Glutamatergic neuron (in vitro differentiated cells): Measurements from ENCODE around the gene CAMTA1. TPM values are rescaled to one million over a fixed set of nuclear protein-coding genes. Genes with fewer than 3 reads are reported as not detected.

Experiments
- DNase-seq: peaks from one replicate; pipeline ENCODE4 v3.0.0; 2022
- H3K27ac Mint-ChIP-seq: one replicate; pipeline ENCODE4 v1.8.0; 2020; ENCODE audit warnings: mild to moderate bottlenecking, mixed read lengths, inconsistent platforms; ENCODE audit not compliant: unreplicated experiment
- H3K27me3 Mint-ChIP-seq: one replicate; pipeline ENCODE4 v1.8.0; 2020; ENCODE audit warnings: mild to moderate bottlenecking, moderate library complexity, mixed read lengths, inconsistent platforms; ENCODE audit not compliant: unreplicated experiment
- H3K36me3 Mint-ChIP-seq: one replicate; pipeline ENCODE4 v1.8.0; 2020; ENCODE audit warnings: mild to moderate bottlenecking, mixed read lengths, inconsistent platforms; ENCODE audit not compliant: unreplicated experiment
- H3K4me1 Mint-ChIP-seq: one replicate; pipeline ENCODE4 v1.8.0; 2020; ENCODE audit warnings: mild to moderate bottlenecking, low read depth, mixed read lengths, inconsistent platforms; ENCODE audit not compliant: unreplicated experiment
- H3K4me3 Mint-ChIP-seq: one replicate; pipeline ENCODE4 v1.8.0; 2020; ENCODE audit warnings: mild to moderate bottlenecking, mixed read lengths, inconsistent platforms; ENCODE audit not compliant: unreplicated experiment
- H3K9me3 Mint-ChIP-seq: one replicate; pipeline ENCODE4 v1.8.0; 2020; ENCODE audit warnings: mild to moderate bottlenecking, moderate library complexity, mixed read lengths, inconsistent platforms; ENCODE audit not compliant: unreplicated experiment
- total RNA-seq: library from RNA; stranded (reverse); fragmentation: NEBNext Ultra II Directional; extraction: Animal tissue kit (Norgen Biotek cat#: 25700); gene quantifications from one replicate; pipeline ENCODE4 v1.2.1, GENCODE V29; 2021; ENCODE audit not compliant: unreplicated experiment
- TF ChIP-seq, protein P1 (sequence below): fragments of 200-600 bp; sonication (generic); IDR thresholded peaks from one replicate; pipeline ENCODE4 v1.5.0; 2021; ENCODE audit not compliant: partially characterized antibody, unreplicated experiment

The CAMTA1 gene
- total RNA-seq, 1 donor from 2014 or later = 77.2 TPM

DNA sequence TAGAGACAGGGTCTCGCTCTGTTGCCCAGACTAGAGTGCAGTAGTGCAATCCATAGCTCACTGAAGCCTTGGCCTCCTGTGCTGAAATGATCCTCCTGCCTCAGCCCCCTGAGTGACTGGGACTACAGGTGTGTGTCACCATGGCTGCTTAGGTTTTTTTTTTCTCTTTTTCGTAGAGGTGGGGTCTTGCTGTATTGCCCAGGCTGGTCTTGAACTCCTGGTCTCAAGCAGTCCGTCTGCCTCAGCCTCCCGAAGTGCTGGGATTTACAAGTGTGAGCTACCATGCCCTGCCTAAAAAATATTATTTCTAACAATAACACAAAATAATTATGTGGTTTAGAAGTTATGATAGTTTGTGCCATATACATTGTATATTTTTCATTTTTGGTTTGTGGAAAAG, 9.9 kb downstream of the CAMTA1 start:
- Mint-ChIP-seq H3K4me1 (peaks cover 6% of the 10 kb centered on the region), H3K9me3 (no peaks in the 10 kb centered on the region), H3K27me3 (no peaks in the 10 kb centered on the region), H3K4me3 (no peak overlapping the region), H3K27ac (no peak overlapping the region), H3K36me3 (no peaks in the 10 kb centered on the region)
- TF ChIP-seq, protein P1, sequence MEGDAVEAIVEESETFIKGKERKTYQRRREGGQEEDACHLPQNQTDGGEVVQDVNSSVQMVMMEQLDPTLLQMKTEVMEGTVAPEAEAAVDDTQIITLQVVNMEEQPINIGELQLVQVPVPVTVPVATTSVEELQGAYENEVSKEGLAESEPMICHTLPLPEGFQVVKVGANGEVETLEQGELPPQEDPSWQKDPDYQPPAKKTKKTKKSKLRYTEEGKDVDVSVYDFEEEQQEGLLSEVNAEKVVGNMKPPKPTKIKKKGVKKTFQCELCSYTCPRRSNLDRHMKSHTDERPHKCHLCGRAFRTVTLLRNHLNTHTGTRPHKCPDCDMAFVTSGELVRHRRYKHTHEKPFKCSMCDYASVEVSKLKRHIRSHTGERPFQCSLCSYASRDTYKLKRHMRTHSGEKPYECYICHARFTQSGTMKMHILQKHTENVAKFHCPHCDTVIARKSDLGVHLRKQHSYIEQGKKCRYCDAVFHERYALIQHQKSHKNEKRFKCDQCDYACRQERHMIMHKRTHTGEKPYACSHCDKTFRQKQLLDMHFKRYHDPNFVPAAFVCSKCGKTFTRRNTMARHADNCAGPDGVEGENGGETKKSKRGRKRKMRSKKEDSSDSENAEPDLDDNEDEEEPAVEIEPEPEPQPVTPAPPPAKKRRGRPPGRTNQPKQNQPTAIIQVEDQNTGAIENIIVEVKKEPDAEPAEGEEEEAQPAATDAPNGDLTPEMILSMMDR = no peak
- no peak for DNase-seq

DNA sequence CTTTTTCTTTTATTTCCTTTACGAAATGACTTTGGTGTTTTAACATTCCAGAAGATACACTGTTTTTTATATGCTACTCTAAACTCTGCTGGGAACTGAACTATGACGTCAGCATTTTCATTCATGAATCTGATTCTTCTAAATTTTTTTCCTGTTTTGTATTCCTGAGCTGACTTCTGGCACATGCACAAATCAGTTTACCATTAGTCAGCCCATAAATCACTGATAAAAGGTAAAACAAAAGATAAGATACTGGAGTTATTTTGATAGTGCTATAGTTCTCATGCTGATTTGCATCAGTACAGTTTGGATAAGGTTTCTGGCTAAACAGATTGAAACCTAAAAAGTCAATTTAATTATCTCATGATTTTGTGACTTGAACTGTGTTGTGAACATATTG, 10.4 kb downstream of the CAMTA1 start:
- no peaks in the 10 kb centered on the region for H3K36me3 Mint-ChIP-seq
- H3K9me3 Mint-ChIP-seq = no peaks in the 10 kb centered on the region
- DNase-seq = no peak
- H3K27me3 Mint-ChIP-seq = no peaks in the 10 kb centered on the region
- H3K4me3 Mint-ChIP-seq = no peak overlapping the region
- no peak overlapping the region for H3K27ac Mint-ChIP-seq
- TF ChIP-seq, protein P1 = no peak
- peaks cover 5% of the 10 kb centered on the region for H3K4me1 Mint-ChIP-seq

DNA sequence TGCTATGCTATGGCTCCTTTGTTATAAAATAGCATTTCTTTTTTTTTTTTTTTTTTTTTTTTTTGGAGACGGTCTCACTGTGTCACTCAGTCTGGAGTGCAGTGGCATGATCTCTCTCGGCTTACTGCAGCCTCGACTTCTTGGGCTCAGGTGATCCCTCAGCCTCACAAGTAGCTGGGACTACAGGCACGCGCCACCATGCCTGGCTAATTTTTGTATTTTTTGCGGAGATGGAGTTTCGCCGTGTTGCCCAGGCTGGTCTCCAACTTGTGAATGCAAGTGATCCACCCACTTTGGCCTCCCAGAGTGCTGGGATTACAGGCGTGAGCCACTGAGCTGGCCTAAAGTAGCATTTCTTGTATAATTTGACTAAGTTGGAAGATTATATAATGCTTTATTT, 10.8 kb downstream of the CAMTA1 start:
- Mint-ChIP-seq H3K4me3 (no peak overlapping the region), H3K27ac (no peak overlapping the region), H3K4me1 (peaks cover 7% of the 10 kb centered on the region), H3K9me3 (no peaks in the 10 kb centered on the region), H3K27me3 (no peaks in the 10 kb centered on the region), H3K36me3 (no peaks in the 10 kb centered on the region)
- DNase-seq = no peak
- TF ChIP-seq, protein P1 = no peak

DNA sequence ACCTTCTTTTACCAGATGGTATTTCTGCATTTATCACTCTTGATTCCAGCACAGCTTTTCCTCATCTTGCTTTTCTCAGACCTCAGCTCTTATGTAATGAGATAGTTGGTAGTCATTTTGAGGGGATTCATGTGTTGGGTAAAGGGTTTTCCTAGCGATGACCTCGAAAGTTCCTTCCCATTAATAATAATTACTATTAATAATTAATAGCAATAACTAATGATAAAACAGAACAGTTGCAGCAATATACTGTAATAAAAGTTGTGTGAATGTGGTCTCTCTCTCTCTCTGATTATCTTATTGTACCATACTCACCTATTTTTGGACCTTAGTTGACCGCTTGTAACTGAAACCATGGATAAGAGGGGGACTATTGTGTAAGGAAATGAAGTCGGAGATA, 14.2 kb downstream of the CAMTA1 start:
- Mint-ChIP-seq H3K4me3 (no peak overlapping the region), H3K27me3 (no peaks in the 10 kb centered on the region), H3K27ac (no peak overlapping the region), H3K4me1 (peaks cover 20% of the 10 kb centered on the region), H3K36me3 (no peaks in the 10 kb centered on the region), H3K9me3 (no peaks in the 10 kb centered on the region)
- TF ChIP-seq, protein P1 = no peak
- no peak for DNase-seq

DNA sequence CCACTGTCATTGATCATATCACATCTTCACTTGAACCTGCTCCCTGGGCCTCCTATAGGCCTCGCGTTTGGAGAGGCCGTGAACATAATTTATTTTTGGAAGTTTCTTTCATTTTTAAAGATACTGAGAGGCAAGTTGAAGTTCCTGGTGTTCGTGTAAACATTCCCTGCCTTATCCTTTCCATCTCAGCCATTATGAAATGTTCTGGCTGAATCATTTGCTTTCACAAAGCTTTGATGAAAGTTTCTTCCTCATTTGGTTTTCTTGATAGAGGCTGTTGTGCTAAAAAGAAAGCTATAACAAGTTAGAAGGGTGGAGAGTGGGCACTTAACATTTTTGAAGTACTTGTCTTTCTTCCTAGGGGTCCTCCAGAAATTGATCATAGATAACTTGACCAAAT, 15.5 kb downstream of the CAMTA1 start:
- no peak overlapping the region for H3K27ac Mint-ChIP-seq
- TF ChIP-seq, protein P1 = no peak
- H3K4me1 Mint-ChIP-seq = peaks cover 24% of the 10 kb centered on the region
- no peaks in the 10 kb centered on the region for H3K36me3 Mint-ChIP-seq
- H3K9me3 Mint-ChIP-seq = no peaks in the 10 kb centered on the region
- no peaks in the 10 kb centered on the region for H3K27me3 Mint-ChIP-seq
- no peak overlapping the region for H3K4me3 Mint-ChIP-seq
- no peak for DNase-seq
